Muscle layer of duodenum (tissue), 2 donors: ENCODE data around the gene KCNA3.
"Not testable (repeated sequence)": the region's sequence is repeated elsewhere in the genome, so short reads cannot be mapped to it uniquely, and the experiment has no call there.

Experiments used
- H3K27ac ChIP-seq: one replicate; pipeline ENCODE4 v1.7.0; 2013; ENCODE audit warnings: mild to moderate bottlenecking, low read length
- H3K27me3 ChIP-seq: one replicate; pipeline ENCODE4 v1.7.0; 2013; ENCODE audit warnings: low read depth, mild to moderate bottlenecking, control low read depth, low read length
- H3K36me3 ChIP-seq, 2 donors: one replicate each; pipeline ENCODE4 v1.7.0; 2013; ENCODE audit warnings: low read length in 2 of 2, control low read depth in 1 of 2, mild to moderate bottlenecking in 1 of 2; ENCODE audit not compliant: insufficient read depth in 2 of 2, control insufficient read depth in 1 of 2
- H3K4me1 ChIP-seq, 2 donors: one replicate each; pipeline ENCODE4 v1.7.0; 2013; ENCODE audit warnings: low read length in 2 of 2, mild to moderate bottlenecking in 2 of 2, control low read depth in 1 of 2, moderate library complexity in 1 of 2; ENCODE audit not compliant: insufficient read depth in 2 of 2, control insufficient read depth in 1 of 2
- H3K4me3 ChIP-seq, 2 donors: one replicate each; pipeline ENCODE4 v1.7.0; 2013; ENCODE audit warnings: low read length in 2 of 2, low read depth in 1 of 2, mild to moderate bottlenecking in 1 of 2
- H3K9me3 ChIP-seq, 2 donors: one replicate each; pipeline ENCODE4 v1.7.0; 2013; ENCODE audit warnings: low read length in 2 of 2, control low read depth in 1 of 2, mild to moderate bottlenecking in 1 of 2; ENCODE audit not compliant: control insufficient read depth in 1 of 2
- donor health status: healthy.

Gene KCNA3

DNA sequence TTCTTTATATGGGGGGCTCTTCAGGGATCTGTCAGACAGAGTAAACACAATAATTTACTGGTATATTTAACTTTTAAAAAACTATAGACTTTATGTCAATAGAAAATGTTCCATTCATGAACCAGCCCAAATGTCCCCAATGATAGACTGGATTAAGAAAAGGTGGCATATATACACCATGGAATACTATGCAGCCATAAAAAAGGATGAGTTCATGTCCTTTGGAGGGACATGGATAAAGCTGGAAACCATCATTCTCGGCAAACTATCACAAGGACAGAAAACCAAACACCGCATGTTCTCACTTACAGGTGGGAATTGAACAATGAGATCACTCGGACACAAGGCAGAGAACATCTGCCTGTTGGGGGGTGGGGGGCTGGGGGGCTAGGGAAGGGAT is 15.2 kb downstream of the KCNA3 start:
- not testable (repeated sequence) for H3K4me1 ChIP-seq, H3K9me3 ChIP-seq, H3K27ac ChIP-seq, H3K27me3 ChIP-seq, H3K36me3 ChIP-seq, H3K4me3 ChIP-seq

DNA sequence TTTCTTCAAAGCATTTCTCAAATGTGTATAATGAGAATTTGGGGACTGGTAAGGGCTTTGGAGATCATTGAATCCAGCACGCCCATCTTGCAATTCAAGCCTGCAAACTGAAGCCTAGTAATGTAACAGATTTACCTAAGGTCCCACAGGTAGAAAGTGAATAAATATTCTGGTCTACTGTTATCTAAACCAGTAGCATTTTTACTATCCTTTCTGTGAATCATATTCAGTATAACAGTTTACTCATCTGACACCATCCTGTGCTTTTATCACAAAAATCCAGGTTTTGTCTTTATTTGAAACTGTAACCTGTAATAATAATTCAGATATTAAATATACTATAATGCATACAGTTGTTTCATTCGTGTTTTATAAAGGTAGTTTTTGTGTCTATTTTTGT is 17.4 kb downstream of the KCNA3 start:
- H3K27me3 ChIP-seq = no peaks in the 10 kb centered on the region
- H3K4me1 ChIP-seq = no peaks in the 10 kb centered on the region
- H3K36me3 ChIP-seq = no peaks in the 10 kb centered on the region
- H3K27ac ChIP-seq = no peak overlapping the region
- H3K4me3 ChIP-seq = no peak overlapping the region
- H3K9me3 ChIP-seq = no peaks in the 10 kb centered on the region

DNA sequence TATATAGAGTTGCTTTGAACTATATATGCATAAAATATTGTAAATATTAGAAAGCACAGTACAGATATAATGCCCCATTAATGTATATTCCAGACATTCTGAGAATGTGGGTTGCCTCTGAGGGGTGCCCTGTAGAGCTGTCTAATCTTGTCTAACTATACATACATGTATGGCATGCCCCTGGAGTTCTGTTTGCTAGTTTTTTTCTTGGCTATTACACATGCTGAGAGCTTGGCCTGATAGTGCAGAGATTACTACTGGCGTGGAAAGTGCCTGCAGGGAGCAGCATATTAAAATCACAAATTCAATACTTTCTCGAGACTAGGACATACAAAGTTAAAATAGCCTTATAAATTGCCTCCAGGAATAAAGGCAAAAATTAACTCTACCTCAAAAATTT is 24.1 kb downstream of the KCNA3 start:
- H3K27me3 ChIP-seq = no peaks in the 10 kb centered on the region
- no peaks in the 10 kb centered on the region for H3K4me1 ChIP-seq
- H3K36me3 ChIP-seq = no peaks in the 10 kb centered on the region
- H3K4me3 ChIP-seq = no peak overlapping the region
- no peak overlapping the region for H3K27ac ChIP-seq
- no peaks in the 10 kb centered on the region for H3K9me3 ChIP-seq

DNA sequence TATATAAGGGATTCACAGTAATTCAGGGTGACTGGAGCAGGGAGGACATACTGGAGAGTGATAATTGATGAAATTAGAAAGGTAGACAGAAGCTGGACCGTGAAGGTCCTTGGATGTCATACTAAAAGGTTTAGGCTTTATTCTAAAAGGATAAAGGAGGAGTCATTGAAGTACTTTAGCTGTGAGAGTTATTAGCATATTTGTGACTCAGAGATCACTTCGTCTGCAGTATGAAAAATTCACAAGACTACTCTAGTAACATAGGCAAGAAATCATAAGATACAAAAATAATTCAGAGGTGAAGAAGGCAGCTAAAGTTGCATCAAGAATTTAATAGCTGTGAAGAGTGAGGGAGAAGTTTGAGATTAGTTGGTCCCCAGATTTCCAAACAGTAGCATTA is 26.3 kb downstream of the KCNA3 start:
- Histone ChIP-seq H3K27me3 (no peaks in the 10 kb centered on the region), H3K4me1 (no peaks in the 10 kb centered on the region), H3K36me3 (no peaks in the 10 kb centered on the region), H3K27ac (no peak overlapping the region), H3K9me3 (no peaks in the 10 kb centered on the region), H3K4me3 (no peak overlapping the region)

DNA sequence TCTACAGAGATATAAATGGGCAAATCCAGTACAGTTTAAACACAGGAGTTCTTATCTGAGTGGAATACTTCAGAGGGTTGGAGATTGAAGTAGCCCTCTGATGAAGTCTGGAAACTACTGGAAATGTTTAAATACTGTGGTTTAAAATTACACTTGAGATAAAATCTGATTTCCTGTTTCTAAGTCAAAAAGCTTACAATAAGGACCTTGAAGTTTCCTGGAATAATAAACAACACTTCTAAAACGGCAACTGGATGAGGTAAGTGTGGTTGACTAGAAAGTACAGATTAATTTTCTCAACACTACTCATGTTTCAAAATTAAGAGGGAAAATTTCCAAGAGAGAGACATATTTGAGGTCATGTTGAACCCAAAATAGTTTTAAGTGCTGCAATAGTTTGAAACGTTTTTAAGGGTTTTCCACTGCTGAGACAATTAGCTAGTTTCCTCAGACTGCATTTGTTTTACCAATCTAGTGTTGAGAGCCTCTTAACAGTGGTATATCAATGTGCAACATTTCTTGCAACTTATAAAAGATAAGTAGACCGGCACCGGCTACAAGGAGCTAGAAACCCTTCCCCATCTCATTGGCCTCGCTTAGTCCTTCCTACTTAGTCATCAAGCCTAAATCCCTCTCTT is 27.4 kb downstream of the KCNA3 start:
- no peak overlapping the region for H3K4me3 ChIP-seq
- H3K36me3 ChIP-seq = no peaks in the 10 kb centered on the region
- no peaks in the 10 kb centered on the region for H3K27me3 ChIP-seq
- H3K9me3 ChIP-seq = no peaks in the 10 kb centered on the region
- no peak overlapping the region for H3K27ac ChIP-seq
- H3K4me1 ChIP-seq = no peaks in the 10 kb centered on the region

DNA sequence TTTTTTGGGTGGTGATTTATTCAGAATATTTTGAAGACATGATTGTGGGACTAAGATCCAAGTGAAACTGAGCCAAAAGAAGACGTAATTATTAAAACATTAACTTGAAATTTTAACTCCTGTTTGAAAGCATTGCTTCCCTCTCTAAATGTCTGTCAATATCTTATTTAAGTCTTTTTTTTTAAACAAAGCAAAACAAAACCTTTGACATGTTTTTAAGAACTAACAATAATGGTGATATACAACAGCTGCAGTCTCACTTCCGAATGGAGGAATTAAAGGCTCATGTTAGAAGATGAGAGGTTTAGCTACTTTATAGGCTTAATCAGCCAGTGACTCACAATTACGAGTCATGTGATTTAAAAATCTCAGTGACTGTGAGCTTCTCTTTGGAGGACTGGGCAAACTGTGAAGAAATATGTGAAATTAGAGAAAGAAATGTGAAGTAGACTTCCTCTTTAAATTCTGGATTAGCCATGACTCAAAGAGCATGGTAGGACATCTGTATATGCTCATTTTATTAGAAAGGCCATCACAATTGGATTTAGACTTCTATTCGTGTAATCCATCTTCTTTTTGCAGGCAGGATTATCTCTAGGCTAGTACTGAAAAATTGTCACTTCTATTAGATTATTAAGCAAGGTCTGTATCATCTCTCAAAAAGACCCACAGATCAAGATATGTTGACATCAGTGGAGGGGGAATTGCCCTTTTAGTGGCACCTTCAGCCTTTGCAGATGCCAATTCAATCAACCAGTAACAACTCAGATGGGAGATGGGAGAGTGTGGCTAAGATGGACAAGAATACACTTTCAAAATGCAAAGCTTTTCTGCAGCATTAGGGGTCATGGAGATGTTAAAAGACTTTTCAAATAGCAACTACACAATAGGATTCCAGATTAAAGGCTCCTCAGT is 28.7 kb downstream of the KCNA3 start:
- no peaks in the 10 kb centered on the region for H3K4me1 ChIP-seq
- H3K36me3 ChIP-seq = no peaks in the 10 kb centered on the region
- peak overlapping the region; percentile 9 for H3K27ac ChIP-seq
- no peak overlapping the region for H3K4me3 ChIP-seq
- no peaks in the 10 kb centered on the region for H3K27me3 ChIP-seq
- no peaks in the 10 kb centered on the region for H3K9me3 ChIP-seq

DNA sequence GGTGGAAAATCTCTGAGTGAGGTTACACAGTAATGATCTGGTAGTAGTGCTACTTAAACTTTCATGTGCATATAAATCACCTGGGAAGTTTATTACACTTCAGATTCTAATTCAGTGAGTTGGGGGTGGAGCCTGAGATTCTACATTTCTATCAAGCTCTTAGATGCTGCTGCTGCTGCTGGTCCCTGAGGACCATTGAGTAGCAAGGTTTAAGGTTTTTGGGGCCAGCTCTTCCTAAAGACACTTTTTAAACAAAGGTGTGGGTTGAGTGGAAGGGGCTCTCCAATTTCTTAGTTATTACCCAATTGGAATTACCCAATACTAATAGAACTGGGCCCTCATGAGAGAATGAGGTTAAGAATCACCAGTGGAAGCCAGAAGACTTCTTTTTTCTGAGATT is 29.5 kb downstream of the KCNA3 start:
- Histone ChIP-seq H3K9me3 (no peaks in the 10 kb centered on the region), H3K4me1 (no peaks in the 10 kb centered on the region), H3K4me3 (no peak overlapping the region), H3K36me3 (no peaks in the 10 kb centered on the region), H3K27me3 (no peaks in the 10 kb centered on the region), H3K27ac (no peak overlapping the region)

DNA sequence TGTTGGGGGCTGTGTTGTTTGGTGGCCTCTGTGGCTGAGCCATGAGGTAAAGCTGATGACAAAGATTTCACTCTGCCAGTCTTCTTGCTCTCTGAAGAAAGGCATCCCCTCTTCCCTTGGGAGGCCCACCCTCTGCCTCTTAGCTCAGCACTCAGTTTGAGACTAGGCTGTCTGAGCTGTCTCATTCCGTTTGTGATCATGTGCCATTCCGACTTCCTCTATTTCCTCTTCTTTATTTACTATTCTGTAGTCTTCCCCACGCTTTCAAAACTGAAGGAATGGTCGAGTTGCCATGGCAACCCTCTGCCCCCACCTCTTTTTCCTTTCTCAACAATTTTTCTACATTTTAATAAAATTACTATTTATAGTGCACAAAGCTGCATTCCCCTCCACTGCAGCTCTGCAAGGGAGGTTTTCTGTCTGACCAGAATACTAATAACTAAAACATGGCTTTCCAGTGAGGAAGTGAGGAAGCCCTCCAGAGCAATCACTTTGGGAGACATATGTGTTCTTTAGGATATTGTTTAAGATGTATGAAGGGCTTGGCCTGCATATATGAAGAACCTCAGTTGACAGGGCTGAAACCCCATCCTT is 30.8 kb downstream of the KCNA3 start:
- no peaks in the 10 kb centered on the region for H3K4me1 ChIP-seq
- H3K27ac ChIP-seq = no peak overlapping the region
- no peak overlapping the region for H3K4me3 ChIP-seq
- H3K27me3 ChIP-seq = no peaks in the 10 kb centered on the region
- no peaks in the 10 kb centered on the region for H3K36me3 ChIP-seq
- no peaks in the 10 kb centered on the region for H3K9me3 ChIP-seq

DNA sequence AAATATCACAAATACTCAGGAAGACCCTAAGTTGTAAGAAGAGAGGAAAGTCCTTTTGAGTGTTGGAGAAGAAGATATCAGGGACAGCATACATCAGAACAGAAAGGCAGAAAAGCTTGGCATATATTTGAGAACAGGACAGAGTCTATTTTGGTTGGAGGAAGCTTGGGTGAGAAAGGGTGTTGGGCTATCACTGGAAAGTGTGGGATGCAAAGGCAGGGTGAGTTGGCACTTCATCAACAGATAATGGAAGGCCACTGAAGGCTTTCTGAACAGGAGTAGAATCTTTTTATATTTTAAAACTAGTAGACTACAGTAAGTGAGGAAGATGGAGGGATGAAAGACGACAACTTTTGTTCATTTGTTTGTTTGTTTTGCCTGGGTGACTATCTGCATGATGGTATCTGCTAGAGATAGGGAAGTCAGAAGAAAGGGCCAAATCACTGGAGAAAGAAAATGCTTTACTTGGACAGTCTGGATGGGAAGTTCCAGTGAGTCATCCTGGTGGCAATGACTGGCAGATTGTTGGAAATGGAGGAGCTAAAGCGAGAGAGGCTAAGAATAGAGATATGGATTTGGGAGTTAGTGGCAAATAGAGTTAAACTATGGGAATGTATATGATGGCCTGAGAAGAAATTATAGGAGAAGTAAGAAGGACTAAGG is 34.9 kb downstream of the KCNA3 start:
- Histone ChIP-seq H3K4me1 (peaks cover 3 to 5% of the 10 kb centered on the region in 2 donors), H3K4me3 (no peak overlapping the region), H3K27ac (no peak overlapping the region), H3K9me3 (no peaks in the 10 kb centered on the region), H3K36me3 (no peaks in the 10 kb centered on the region), H3K27me3 (no peaks in the 10 kb centered on the region)

DNA sequence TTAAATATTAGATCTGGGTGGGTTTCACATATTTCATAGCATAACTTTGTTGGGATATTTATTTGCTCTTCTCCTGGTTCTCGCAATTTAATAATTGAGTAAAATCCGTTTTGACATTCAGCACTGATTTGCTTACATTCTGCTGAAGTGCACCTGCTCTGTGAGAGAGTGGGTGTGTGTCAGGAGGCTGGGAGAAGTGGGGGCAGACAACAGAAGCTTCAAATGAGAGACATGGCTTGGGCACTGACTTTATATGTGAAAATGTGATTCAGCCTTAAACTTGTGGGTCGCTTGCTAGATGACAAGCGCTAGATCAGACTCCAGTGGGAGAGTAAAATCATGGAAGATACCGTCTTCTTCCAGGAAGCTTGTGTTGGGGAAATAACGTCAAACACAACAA is 36.2 kb downstream of the KCNA3 start:
- Histone ChIP-seq H3K27me3 (no peaks in the 10 kb centered on the region), H3K27ac (no peak overlapping the region), H3K9me3 (no peaks in the 10 kb centered on the region), H3K4me3 (no peak overlapping the region), H3K36me3 (no peaks in the 10 kb centered on the region), H3K4me1 (peaks cover 11 to 15% of the 10 kb centered on the region in 2 donors)

DNA sequence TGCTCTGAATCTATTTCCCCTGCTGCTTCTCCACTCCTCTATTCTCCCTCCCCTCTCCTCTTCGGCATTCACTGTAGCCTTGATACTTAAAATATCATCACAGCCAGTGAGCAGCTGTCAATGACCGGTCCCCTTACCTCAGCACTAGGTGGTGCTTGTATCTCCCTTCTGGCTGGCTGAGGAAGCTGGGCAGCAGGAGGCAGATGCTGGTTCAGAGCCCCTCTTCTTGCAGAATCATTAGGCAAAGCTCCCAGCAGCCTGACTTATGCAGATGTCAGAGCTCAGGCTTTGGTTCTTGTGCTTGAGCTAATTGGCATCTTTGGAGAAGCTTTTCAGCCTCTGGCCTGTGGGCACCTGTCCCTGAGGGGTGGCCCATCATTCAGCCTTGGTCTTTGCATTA is 36.7 kb downstream of the KCNA3 start:
- Histone ChIP-seq H3K4me3 (no peak overlapping the region), H3K9me3 (no peaks in the 10 kb centered on the region), H3K27ac (no peak overlapping the region), H3K4me1 (peaks cover 11 to 16% of the 10 kb centered on the region in 2 donors), H3K36me3 (no peaks in the 10 kb centered on the region), H3K27me3 (no peaks in the 10 kb centered on the region)
